Gastrocnemius medialis (tissue), 4 donors: ENCODE measurements around the gene SEC62. TPM values are rescaled to one million over a fixed set of nuclear protein-coding genes. Genes with fewer than 3 reads are reported as not detected.

ENCODE experiments used
- ATAC-seq, 2 donors: fragments of 150-250 bp; one replicate each; pipeline ENCODE4 v1.9.1; 2016
- DNase-seq, 2 donors: peaks; one replicate each; pipeline ENCODE4 v3.0.0-alpha.2; 2019
- H3K27ac ChIP-seq, 4 donors: fragments of 200-600 bp; sonication (generic); 1 replicate in 1 of 4; 2 replicates in 3 of 4; pipeline ENCODE4 v1.5.1; 2016 to 2018; ENCODE audit warnings: mild to moderate bottlenecking in 2 of 4, moderate library complexity in 1 of 4
- H3K27me3 ChIP-seq, 3 donors: fragments of 200-600 bp; sonication (generic) in 2 of 3; 1 replicate in 1 of 3; 2 replicates in 2 of 3; pipeline versions ENCODE4 v1.5.1 to v1.6.0; 2016 to 2019; ENCODE audit warnings: mild to moderate bottlenecking in 1 of 3, moderate library complexity in 1 of 3
- H3K36me3 ChIP-seq, 2 donors: fragments of 200-600 bp; sonication (generic) in 1 of 2; one replicate each; pipeline ENCODE4 v1.5.1; 2017 to 2018
- H3K4me1 ChIP-seq, 2 donors: fragments of 200-600 bp; sonication (generic) in 1 of 2; one replicate each; pipeline ENCODE4 v1.5.1; 2016 to 2017; ENCODE audit warnings: mild to moderate bottlenecking in 2 of 2
- H3K4me3 ChIP-seq, 4 donors: fragments of 200-600 bp; sonication (generic) in 3 of 4; 1 replicate in 1 of 4; 2 replicates in 3 of 4; pipeline ENCODE4 v1.5.1; 2016 to 2019; ENCODE audit warnings: mild to moderate bottlenecking in 2 of 4
- H3K9me3 ChIP-seq, 3 donors: fragments of 200-600 bp; sonication (generic) in 2 of 3; 1 replicate in 1 of 3; 2 replicates in 2 of 3; pipeline ENCODE4 v1.5.1; 2016 to 2019
- CTCF ChIP-seq, 5 experiments: fragments of 450-650 bp in 3 of 5; fragments of 200-600 bp in 2 of 5; sonication (generic) in 2 of 5; IDR thresholded peaks in 4 of 5; conservative IDR thresholded peaks in 1 of 5; 1 replicate in 4 of 5; 2 replicates in 1 of 5; pipeline ENCODE4 v1.5.1; 2016 to 2019; ENCODE audit warnings: antibody characterized with exemption in 5 of 5, mild to moderate bottlenecking in 3 of 5, moderate library complexity in 3 of 5
- POLR2A ChIP-seq, 2 donors: fragments of 450-650 bp; IDR thresholded peaks; one replicate each; pipeline ENCODE4 v1.6.1; 2017; ENCODE audit warnings: antibody characterized with exemption in 2 of 2, mild to moderate bottlenecking in 2 of 2, moderate library complexity in 2 of 2
- in situ Hi-C, 4 donors: fragments of 200-750 bp; cut with MboI; loops; one replicate each; pipeline versions ENCODE4 v1.15.0 to v1.8.0; 2017; ENCODE audit warnings: low sequenced_read_pairs in 4 of 4
- intact Hi-C: fragments of 100-400 bp; cut with DNase I; formaldehyde crosslinking; loops from one replicate; pipeline ENCODE4 v1.15.1; 2023; ENCODE audit warnings: low total_unique reads
- total RNA-seq, 4 donors: library from RNA; depleted of rRNA; stranded (reverse); fragments of >200 nt; gene quantifications; one replicate each; pipeline versions ENCODE4 v1.1.0 to v1.2.3, GENCODE V29; 2016

SEC62 gene
- total RNA-seq, 4 donors from 2014 or later = 22.6 to 42.8 (median 30.4) TPM

DNA sequence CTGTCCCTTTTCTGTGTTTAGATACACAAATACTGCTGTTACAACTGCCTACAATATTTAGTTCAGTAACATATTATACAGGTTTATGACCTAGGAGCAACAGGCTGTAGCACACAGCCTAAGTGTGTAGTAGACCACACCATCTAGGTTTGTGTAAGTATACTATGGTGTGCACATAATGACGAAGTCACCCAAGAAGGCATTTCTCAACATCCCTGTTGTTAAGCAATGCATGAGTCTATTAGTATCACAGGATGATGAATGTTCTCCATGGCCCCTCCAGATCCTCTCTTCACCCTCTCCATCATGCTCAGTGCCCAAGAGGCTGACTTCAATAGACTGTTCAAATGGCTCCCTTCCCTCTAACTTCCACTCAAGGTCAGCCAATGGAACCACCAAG, 14.6 kb upstream of the SEC62 start:
- H3K27me3 ChIP-seq = peaks cover 0 to 3% (median 0%) of the 10 kb centered on the region in 3 donors
- intact Hi-C loops = no loop called here
- in situ Hi-C loops = no loop called here
- ATAC-seq (no peak), DNase-seq (no peak)
- no peak for TF ChIP-seq CTCF (IDR thresholded peaks at IDR 0.05 in 4 of 5, conservative IDR thresholded peaks at IDR 0.05 in 1 of 5)
- TF ChIP-seq POLR2A (IDR thresholded peaks at IDR 0.05) = no peak
- H3K9me3 ChIP-seq = no peaks in the 10 kb centered on the region
- H3K36me3 ChIP-seq = no peaks in the 10 kb centered on the region
- H3K27ac ChIP-seq = no peak overlapping the region
- no peaks in the 10 kb centered on the region for H3K4me1 ChIP-seq
- no peak overlapping the region for H3K4me3 ChIP-seq

- no peak for TF ChIP-seq CTCF (IDR thresholded peaks at IDR 0.05 in 4 of 5, conservative IDR thresholded peaks at IDR 0.05 in 1 of 5)
- TF ChIP-seq POLR2A (IDR thresholded peaks at IDR 0.05) = no peak
- intact Hi-C loops (no loop called here), in situ Hi-C loops (no loop called here)
- H3K4me3 ChIP-seq = no peak overlapping the region
- ATAC-seq (no peak), DNase-seq (no peak)
- H3K4me1 ChIP-seq = no peaks in the 10 kb centered on the region
- no peak overlapping the region for H3K27ac ChIP-seq
- H3K27me3 ChIP-seq = peaks cover 0 to 3% (median 0%) of the 10 kb centered on the region in 3 donors
- no peaks in the 10 kb centered on the region for H3K9me3 ChIP-seq
- no peaks in the 10 kb centered on the region for H3K36me3 ChIP-seq
Observed at GRCh38 chr3:169953462-169954141, 13.0 kb upstream of the SEC62 start.

DNA sequence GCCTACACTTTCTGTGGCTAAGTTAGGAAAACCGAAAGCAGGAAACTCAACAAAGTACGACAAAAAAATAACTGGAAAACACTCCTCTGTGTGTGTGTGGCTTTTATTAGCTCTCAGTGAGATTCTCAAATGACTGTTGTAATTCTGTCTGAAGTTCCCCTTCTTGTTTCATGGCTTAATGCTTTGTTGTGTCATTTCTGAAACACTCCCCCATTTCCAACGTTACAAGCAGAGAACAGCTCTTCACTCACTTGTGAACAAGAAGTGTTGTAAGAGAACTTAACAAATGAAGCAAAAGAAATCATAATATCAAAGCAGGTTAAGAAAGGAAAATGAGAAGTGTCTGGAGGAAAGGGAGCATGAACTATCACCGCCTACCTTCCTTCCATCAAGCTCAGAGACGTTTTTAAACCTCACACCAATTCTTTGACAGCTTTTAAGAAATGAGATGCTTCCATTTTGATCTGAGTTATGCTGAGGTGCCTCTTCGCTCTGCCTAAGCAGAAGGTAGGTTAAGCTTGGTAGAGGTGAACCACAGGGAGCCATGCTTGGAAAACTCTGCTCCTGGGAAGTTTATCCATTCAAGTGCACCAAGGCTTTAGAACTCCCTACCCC, 12.4 kb upstream of the SEC62 start:
- H3K36me3 ChIP-seq = no peaks in the 10 kb centered on the region
- no peaks in the 10 kb centered on the region for H3K9me3 ChIP-seq
- no peak for ATAC-seq
- H3K4me3 ChIP-seq = no peak overlapping the region
- intact Hi-C loops (no loop called here), in situ Hi-C loops (no loop called here)
- no peak overlapping the region for H3K27ac ChIP-seq
- DNase-seq = no peak
- TF ChIP-seq CTCF (IDR thresholded peaks at IDR 0.05 in 4 of 5, conservative IDR thresholded peaks at IDR 0.05 in 1 of 5) = no peak
- no peak for TF ChIP-seq POLR2A (IDR thresholded peaks at IDR 0.05)
- no peaks in the 10 kb centered on the region for H3K4me1 ChIP-seq
- peaks cover 0 to 3% (median 0%) of the 10 kb centered on the region in 3 donors for H3K27me3 ChIP-seq

GRCh38 chr3:169955406-169955805, 11.2 kb upstream of the SEC62 start:
- no peak for TF ChIP-seq POLR2A (IDR thresholded peaks at IDR 0.05)
- no peak for TF ChIP-seq CTCF (IDR thresholded peaks at IDR 0.05 in 4 of 5, conservative IDR thresholded peaks at IDR 0.05 in 1 of 5)
- intact Hi-C loops = no loop called here
- in situ Hi-C loops = no loop called here
- Histone ChIP-seq H3K27me3 (peaks cover 0 to 3% (median 0%) of the 10 kb centered on the region in 3 donors), H3K4me1 (no peaks in the 10 kb centered on the region), H3K4me3 (no peak overlapping the region), H3K36me3 (no peaks in the 10 kb centered on the region), H3K9me3 (no peaks in the 10 kb centered on the region), H3K27ac (no peak overlapping the region)
- ATAC-seq = no peak
- no peak for DNase-seq
